ENCODE measurements around the gene GALNT7.

GALNT7 gene

DNA sequence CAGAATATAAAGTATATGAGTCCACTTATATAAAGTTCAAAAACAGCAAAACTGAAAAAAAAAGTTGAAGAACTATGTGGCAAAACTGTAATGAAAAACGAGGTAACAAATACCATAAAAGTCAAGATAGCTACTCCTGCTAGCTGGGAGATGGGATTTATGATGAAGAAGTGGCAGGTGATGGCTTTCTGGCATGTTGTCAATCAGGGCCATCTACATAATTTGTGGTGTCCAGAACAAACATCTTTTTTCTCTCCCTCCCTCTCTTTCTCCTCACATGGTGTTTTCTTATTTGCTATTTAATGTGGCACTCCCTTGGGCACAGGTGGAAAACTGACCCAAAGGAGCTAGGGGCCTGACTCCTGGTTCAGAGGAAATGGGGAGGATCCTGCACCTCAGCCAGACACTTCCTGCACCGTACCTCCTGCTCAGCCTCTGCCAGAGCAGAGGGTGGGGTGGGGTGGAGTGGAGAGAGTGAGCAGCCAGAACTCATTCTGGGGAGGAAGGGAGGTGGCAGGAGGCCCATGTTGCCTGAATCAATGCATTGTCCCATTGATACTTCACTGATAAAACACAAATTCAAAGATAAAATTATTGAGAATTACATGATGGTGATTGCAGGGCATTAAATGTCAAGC is 196.9 kb downstream of the GALNT7 start:
- DNase-seq: no peak

DNA sequence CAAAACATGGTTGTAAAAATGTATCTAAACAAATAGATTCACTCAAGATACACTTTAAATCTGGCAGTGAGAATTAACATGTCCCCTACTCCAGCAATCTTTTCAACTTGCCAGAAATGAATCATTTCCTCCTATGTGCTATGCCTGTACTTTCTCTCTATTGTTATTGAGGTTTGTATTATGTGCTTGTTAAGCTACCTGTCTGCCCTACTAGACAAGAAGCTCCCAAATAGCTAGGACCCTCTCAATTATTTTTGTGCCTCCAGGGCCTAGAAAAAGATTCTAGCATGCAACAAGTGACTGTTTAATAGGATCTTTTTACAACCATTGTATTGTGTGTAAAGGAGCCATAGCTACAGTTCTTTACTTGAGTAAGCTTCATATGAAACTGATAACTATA is 198.7 kb downstream of the GALNT7 start:
- no peak for DNase-seq

DNA sequence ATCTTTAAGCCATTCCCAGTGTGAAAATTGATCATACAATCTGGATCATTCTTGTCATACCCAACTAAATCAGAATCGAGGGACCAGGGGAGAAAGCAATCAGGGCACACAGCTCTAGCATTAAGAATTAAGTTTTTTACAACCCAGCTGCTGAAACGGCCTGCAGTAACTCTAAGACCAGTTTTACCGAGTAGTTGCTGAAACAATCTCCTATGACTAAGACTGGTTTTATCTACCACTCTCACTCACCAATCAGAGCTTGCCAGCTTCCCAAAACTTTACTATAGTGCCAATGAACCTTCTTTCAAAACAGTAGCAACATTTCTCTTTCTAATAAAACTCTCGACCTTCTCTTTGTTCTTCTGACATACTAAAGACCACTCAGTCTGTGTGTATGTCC is 199.3 kb downstream of the GALNT7 start:
- no peak for DNase-seq

DNA sequence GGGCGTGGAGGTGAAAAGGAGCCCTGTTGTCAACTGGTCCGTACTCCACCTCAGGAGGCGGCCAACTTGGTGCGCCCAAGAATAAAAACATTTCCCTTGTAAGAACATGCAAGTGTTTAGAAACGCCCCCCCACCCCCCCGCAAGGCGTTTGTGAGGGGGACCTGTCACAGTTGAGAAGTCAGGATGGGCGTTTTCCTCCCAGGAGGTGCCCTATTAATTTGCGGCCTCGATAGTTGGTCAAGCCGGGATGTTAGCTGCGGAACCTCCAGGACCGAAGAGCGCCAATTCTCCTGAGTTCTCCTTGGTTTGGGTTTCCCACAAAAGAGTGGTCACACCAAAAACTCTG is 201.5 kb downstream of the GALNT7 start:
- DNase-seq: peak; percentile 52

DNA sequence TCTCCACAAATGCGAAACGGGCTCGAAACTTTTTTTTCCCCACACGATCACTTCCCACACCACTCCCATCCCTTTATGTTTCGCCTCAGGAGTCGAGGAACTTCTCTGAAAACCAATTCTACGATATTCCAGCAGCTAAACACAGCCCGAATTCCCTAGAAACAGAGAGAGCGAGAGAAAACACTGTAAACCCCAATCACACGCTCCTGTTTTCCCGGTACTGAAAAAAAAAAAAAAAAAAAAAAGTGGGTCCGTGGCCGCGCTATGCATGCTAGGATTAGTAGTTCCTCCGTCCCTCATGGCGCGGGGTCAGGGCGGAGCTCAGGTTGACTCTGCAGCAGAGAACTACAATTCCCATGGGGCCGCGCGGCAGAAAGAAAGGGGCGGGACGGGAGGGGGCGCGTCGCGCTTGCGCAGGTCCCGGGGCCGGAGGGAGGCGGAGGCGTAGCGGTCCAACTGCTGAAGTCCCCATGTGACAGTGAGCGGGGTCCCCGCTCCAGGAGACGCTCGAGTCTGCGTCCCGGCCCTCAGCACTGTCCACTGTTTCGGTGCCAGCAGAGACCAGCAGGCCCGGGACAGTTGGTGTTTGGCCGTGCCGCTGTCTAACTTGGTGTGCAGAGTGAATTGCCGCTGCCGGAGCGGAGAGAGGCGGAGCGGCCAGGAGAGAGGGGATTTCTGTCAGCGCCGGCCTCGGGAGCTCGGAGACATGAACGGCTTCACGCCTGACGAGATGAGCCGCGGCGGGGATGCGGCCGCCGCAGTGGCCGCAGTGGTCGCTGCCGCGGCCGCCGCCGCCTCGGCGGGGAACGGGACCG is 202.1 kb downstream of the GALNT7 start, which contains the start of gene SAP30:
SAP30 (plus strand) TSS at position 478 of the 815 bp plus-strand sequence; CDS start at position 707, 229 bp downstream.
- peak; percentile 98 for DNase-seq

DNA sequence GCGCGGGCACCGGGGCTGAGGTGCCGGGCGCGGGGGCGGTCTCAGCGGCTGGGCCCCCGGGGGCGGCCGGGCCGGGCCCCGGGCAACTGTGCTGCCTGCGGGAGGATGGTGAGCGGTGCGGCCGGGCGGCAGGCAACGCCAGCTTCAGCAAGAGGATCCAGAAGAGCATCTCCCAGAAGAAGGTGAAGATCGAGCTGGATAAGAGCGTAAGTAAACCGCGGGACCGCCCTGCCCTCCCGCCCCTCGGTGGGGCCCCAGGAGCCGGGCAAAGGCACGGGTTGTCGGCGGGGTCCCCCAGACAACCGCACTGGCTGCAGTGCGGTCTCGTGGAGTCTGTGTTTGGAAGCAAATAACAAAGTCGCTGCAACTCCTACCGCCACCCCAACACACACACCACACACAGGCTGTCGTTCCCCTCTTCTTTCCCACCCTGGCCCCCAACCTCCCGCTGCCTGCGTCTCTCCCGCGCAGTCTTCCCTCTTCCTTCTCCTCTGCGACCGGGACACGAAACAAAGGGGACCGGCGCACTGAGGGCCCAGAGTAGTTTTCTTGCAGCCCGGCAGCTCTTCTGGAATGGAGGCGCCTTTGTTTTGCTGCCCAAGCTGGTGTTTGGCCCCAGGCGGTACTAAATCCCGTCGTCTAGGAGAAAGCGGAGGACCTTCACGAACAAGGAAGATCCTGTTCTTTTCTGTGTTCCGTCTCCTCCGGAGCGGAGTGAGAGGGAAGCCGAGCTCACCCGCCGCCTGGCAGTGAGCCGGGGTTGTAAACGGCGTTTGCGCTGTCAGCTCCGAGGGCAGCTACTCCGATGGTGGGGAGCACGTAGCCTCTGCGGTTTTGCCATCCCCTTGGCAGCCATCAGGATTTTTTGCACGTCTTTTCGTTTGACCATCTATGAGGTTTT is 202.9 kb downstream of the GALNT7 start:
- DNase-seq: peak; percentile 16

All from effector CD4-positive, alpha-beta T cell (primary cell).